Measurements from ENCODE around the gene KRT2.

Gene KRT2

GRCh38 chr12:52667509-52667908 is 15.5 kb upstream of the KRT2 start:
- in situ Hi-C loops (cut with MboI; ENCODE audit: low sequenced_read_pairs) = no loop called here

- in situ Hi-C loops (cut with MboI; ENCODE audit: low sequenced_read_pairs) = no loop called here
Observed at GRCh38 chr12:52666471-52666870, 14.5 kb upstream of the KRT2 start.

GRCh38 chr12:52663420-52663819 is 11.4 kb upstream of the KRT2 start:
- in situ Hi-C loops (cut with MboI; ENCODE audit: low sequenced_read_pairs) = no loop called here

- in situ Hi-C loops (cut with MboI; ENCODE audit: low sequenced_read_pairs) = no loop called here
Observed at GRCh38 chr12:52662918-52663229, 10.9 kb upstream of the KRT2 start.

- in situ Hi-C loops (cut with MboI; ENCODE audit: low sequenced_read_pairs) = no loop called here
Observed at GRCh38 chr12:52662093-52662917, 10.3 kb upstream of the KRT2 start.

- in situ Hi-C loops (cut with MboI; ENCODE audit: low sequenced_read_pairs) = no loop called here
Observed at GRCh38 chr12:52661668-52662067, 9.7 kb upstream of the KRT2 start.

GRCh38 chr12:52660934-52661499 is 9.0 kb upstream of the KRT2 start:
- in situ Hi-C loops (cut with MboI; ENCODE audit: low sequenced_read_pairs) = no loop called here

- in situ Hi-C loops (cut with MboI; ENCODE audit: low sequenced_read_pairs) = no loop called here
Observed at GRCh38 chr12:52659951-52660350, 7.9 kb upstream of the KRT2 start.

GRCh38 chr12:52659395-52659794 is 7.4 kb upstream of the KRT2 start:
- in situ Hi-C loops (cut with MboI; ENCODE audit: low sequenced_read_pairs) = no loop called here

GRCh38 chr12:52658196-52658595 is 6.2 kb upstream of the KRT2 start:
- in situ Hi-C loops (cut with MboI; ENCODE audit: low sequenced_read_pairs) = no loop called here

- in situ Hi-C loops (cut with MboI; ENCODE audit: low sequenced_read_pairs) = no loop called here
Observed at GRCh38 chr12:52657250-52657902, 5.4 kb upstream of the KRT2 start.

GRCh38 chr12:52656616-52657015 is 4.6 kb upstream of the KRT2 start:
- in situ Hi-C loops (cut with MboI; ENCODE audit: low sequenced_read_pairs) = no loop called here

- in situ Hi-C loops (cut with MboI; ENCODE audit: low sequenced_read_pairs) = no loop called here
Observed at GRCh38 chr12:52655720-52656124, 3.7 kb upstream of the KRT2 start.

- in situ Hi-C loops (cut with MboI; ENCODE audit: low sequenced_read_pairs) = no loop called here
Observed at GRCh38 chr12:52655251-52655650, 3.2 kb upstream of the KRT2 start.

GRCh38 chr12:52650520-52651081 is 1.4 kb downstream of the KRT2 start:
- in situ Hi-C loops (cut with MboI; ENCODE audit: low sequenced_read_pairs) = no loop called here

GRCh38 chr12:52649066-52649465 is 2.9 kb downstream of the KRT2 start:
- in situ Hi-C loops (cut with MboI; ENCODE audit: low sequenced_read_pairs) = no loop called here

GRCh38 chr12:52648012-52648550 is 3.9 kb downstream of the KRT2 start:
- in situ Hi-C loops (cut with MboI; ENCODE audit: low sequenced_read_pairs) = no loop called here

GRCh38 chr12:52647601-52648000 is 4.4 kb downstream of the KRT2 start:
- in situ Hi-C loops (cut with MboI; ENCODE audit: low sequenced_read_pairs) = no loop called here

- in situ Hi-C loops (cut with MboI; ENCODE audit: low sequenced_read_pairs) = no loop called here
Observed at GRCh38 chr12:52646613-52647012, 5.4 kb downstream of the KRT2 start.

- in situ Hi-C loops (cut with MboI; ENCODE audit: low sequenced_read_pairs) = no loop called here
Observed at GRCh38 chr12:52645982-52646381, 6.0 kb downstream of the KRT2 start.

GRCh38 chr12:52645120-52645761 is 6.8 kb downstream of the KRT2 start:
- in situ Hi-C loops (cut with MboI; ENCODE audit: low sequenced_read_pairs) = no loop called here
